GM19351 (cell line): ENCODE results near the gene PRRG2.

ENCODE experiments used
- ATAC-seq: cut with Tn5 transposase; IDR thresholded peaks from one replicate; pipeline ENCODE4 v1.9.1; 2021; ENCODE audit warnings: mild to moderate bottlenecking, moderate library complexity; ENCODE audit not compliant: unreplicated experiment

Gene PRRG2

GRCh38 chr19:49636233-49636932, 55.3 kb downstream of the PRRG2 start:
- no peak for ATAC-seq

- no peak for ATAC-seq
Measured at GRCh38 chr19:49637821-49638738, 57.0 kb downstream of the PRRG2 start.

DNA sequence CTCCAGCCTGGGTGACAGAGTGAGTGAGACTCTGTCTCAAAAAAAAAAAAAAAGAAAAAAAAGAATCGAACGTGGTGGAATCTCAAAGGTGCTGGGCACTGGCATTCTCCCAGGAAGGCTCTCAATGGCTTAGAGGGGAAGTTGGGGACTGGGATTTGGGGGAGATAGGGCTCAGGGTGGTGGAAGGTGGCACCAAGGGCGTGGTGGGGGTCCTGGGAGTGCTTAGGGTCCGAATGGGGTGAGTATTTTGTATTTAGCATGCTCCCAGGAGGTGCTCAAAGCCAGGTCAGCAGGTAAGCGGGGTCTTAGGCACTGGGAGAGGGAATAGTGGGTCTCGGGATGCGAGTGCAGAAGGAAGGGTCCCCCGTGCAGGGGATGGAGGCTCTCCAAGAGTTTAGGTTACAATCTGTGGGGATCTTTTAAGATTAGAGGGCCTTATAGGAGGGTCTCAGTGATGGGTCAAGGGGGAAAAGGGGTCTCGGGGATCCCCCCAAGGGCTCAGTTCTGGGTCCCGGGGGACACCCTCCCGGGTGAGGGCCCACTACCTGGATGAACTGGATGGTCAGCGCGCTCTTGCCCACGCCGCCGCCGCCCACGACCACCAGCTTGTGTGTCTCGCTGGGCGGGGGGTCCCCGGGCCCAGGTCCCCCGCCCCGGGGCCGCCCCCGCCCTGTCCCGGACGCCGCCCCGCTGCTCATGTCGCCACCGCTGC, 58.4 kb downstream of the PRRG2 start:
- ATAC-seq = no peak

DNA sequence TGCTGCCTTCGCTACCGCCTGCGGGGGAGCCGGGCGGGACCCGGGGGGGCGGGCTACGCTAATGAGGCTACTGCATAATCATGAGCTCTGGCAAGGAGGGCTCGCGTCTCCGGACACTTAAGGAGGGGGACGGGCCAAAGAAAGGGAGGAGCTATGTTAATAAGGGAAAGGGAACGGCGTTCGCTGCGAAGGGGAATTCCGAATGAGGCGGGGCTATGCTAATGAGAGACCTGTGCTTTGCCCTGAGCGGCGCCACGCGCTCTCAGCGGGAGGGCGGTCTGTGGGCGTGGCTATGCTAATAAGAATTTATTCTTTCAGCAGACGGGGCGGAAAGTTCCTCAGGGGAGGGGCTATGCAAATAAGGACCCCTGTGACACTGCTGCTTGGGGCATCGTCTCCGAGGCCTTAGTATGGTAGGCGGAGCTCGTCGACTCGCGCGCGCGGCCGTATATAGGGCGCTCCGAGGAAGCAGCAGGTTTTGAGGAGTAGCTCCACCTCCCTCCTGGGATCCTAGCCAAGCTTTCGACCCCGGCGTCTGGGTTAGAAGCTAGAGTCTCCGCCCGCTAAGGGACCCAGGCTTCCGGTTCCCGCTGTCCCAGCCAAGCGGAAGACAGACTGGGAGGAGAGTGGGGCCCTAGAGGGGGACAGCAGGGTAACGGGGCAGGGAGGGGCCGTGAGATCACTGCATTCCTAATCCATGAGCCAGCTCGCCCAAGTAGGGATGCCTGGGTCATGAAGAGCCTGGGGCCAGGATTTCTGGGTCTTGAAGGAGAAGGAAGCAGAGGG, 59.2 kb downstream of the PRRG2 start, which contains the start of gene RRAS:
RRAS (minus strand) TSS at position 31 of the 786 bp plus-strand sequence. CDS start 45 bp downstream, outside the sequence.
- ATAC-seq = peak; percentile 53
